Sigmoid colon (tissue), 4 donors: ENCODE data around the gene ERBB2.

Experiments
- POLR2AphosphoS5 ChIP-seq, 4 donors: sonication (generic); formaldehyde crosslinking; IDR thresholded peaks; one replicate each; pipeline ENCODE4 v1.6.1; 2017; ENCODE audit warnings: antibody characterized with exemption in 4 of 4
- TF ChIP-seq, protein P1 (sequence below), 4 experiments: fragments of 450-650 bp in 3 of 4; fragments of 200-600 bp in 1 of 4; IDR thresholded peaks; one replicate each; pipeline ENCODE4 v1.5.1; 2016 to 2019; ENCODE audit warnings: antibody characterized with exemption in 4 of 4, mild to moderate bottlenecking in 3 of 4, moderate library complexity in 2 of 4

DNA sequence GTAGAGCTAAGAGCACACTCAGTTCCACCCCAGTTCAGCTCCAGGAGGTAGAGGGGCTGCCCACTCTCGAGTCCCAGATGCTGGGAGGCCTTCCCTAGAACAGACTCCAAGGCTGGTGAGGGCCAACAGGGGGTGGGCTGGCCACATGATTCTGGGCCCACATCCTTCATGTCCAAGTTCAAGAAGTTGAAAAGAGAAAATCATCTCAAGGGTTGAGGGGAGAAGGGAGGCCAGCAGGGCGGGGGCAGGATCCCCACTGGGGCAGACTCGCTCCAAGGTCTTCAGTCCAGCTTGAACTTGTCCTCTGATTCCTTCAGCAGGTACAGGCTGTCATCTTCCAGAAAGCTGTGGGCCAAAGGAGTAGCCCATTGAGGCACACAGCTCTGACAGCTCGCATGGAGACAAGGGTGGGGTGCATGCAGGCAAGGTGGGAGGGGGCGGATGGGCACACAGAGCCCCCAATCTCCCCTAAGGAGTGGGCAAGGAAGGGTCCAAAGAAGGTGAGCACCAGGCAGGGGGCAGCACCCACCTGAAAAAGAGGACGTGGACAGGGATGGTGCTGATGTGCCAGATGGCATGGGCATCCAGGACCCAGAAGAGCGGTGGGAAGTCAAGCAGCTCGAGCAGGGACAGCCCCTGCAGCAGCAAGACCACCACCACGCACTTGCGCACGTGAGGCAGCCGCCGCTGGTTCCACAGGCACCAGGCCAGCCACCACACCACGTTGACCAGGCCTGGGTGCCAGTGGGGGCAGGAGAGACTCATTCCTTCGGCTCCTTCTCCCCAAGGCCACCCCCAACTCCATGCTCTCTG is 27.1 kb upstream of the ERBB2 start:
- TF ChIP-seq, protein P1, sequence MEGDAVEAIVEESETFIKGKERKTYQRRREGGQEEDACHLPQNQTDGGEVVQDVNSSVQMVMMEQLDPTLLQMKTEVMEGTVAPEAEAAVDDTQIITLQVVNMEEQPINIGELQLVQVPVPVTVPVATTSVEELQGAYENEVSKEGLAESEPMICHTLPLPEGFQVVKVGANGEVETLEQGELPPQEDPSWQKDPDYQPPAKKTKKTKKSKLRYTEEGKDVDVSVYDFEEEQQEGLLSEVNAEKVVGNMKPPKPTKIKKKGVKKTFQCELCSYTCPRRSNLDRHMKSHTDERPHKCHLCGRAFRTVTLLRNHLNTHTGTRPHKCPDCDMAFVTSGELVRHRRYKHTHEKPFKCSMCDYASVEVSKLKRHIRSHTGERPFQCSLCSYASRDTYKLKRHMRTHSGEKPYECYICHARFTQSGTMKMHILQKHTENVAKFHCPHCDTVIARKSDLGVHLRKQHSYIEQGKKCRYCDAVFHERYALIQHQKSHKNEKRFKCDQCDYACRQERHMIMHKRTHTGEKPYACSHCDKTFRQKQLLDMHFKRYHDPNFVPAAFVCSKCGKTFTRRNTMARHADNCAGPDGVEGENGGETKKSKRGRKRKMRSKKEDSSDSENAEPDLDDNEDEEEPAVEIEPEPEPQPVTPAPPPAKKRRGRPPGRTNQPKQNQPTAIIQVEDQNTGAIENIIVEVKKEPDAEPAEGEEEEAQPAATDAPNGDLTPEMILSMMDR (IDR thresholded peaks at IDR 0.05): no peak
- TF ChIP-seq POLR2AphosphoS5 (IDR thresholded peaks at IDR 0.05): no peak
